Gastrocnemius medialis (tissue), 4 donors: Measurements from ENCODE around the gene SF1.

ENCODE experiments used
- POLR2A ChIP-seq, 2 donors: fragments of 450-650 bp; IDR thresholded peaks; one replicate each; pipeline ENCODE4 v1.6.1; 2017; ENCODE audit warnings: antibody characterized with exemption in 2 of 2, mild to moderate bottlenecking in 2 of 2, moderate library complexity in 2 of 2
- TF ChIP-seq, protein P1 (sequence below), 5 experiments: fragments of 450-650 bp in 3 of 5; fragments of 200-600 bp in 2 of 5; sonication (generic) in 2 of 5; IDR thresholded peaks in 4 of 5; conservative IDR thresholded peaks in 1 of 5; 1 replicate in 4 of 5; 2 replicates in 1 of 5; pipeline ENCODE4 v1.5.1; 2016 to 2019; ENCODE audit warnings: antibody characterized with exemption in 5 of 5, mild to moderate bottlenecking in 3 of 5, moderate library complexity in 3 of 5

DNA sequence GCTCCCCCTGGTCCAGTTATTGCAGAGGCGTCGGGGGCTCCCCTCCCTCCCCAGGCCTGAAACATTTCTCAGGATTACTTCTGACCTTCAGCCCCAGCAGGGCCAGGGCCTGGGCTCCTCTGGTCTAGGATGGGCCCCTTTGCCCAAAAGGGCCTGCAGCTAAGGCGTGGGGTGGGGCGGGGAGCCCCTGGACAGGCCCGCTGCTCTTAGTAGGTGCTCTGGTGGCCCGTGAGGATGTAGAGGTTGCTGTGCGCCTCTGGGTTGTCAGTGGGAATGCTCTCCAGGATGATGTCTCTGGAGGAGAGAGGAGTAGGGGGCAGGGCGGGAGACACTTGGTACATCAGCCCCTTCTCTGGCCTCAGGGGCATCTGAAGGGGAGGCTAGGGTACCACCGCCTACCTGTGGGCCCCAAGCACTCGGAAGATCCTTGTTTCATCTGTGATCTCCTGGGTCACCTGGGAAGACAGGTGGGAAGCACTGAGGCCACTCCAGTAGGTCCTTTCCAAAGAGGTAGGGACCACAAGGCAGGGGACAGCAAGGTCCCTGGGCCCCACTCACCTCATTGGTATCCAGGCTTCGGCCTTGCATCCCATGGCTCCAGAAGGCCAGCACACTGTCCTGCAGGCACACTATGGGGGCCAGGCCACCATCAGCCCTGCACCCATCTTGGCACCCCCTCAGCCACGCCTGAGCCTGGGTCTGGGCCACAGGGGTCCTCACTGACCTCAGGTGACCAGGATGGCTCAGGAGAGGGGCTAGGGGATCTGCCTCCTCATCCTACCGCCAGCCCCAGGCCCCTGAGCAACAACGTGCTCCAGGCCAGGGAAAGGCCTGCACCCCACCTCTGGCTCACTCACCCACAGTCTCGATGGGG is 11.2 kb upstream of the SF1 start:
- TF ChIP-seq, protein P1, sequence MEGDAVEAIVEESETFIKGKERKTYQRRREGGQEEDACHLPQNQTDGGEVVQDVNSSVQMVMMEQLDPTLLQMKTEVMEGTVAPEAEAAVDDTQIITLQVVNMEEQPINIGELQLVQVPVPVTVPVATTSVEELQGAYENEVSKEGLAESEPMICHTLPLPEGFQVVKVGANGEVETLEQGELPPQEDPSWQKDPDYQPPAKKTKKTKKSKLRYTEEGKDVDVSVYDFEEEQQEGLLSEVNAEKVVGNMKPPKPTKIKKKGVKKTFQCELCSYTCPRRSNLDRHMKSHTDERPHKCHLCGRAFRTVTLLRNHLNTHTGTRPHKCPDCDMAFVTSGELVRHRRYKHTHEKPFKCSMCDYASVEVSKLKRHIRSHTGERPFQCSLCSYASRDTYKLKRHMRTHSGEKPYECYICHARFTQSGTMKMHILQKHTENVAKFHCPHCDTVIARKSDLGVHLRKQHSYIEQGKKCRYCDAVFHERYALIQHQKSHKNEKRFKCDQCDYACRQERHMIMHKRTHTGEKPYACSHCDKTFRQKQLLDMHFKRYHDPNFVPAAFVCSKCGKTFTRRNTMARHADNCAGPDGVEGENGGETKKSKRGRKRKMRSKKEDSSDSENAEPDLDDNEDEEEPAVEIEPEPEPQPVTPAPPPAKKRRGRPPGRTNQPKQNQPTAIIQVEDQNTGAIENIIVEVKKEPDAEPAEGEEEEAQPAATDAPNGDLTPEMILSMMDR (IDR thresholded peaks at IDR 0.05 in 4 of 5, conservative IDR thresholded peaks at IDR 0.05 in 1 of 5) = no peak
- no peak for TF ChIP-seq POLR2A (IDR thresholded peaks at IDR 0.05)
